ENCODE results near the gene POP5. TPM values are rescaled to one million over a fixed set of nuclear protein-coding genes. Genes with fewer than 3 reads are reported as not detected.

POP5 gene
- total RNA-seq, 1 experiment from 2014 or later: 68.5 TPM

GRCh38 chr12:120592121-120593049 is 11.2 kb upstream of the POP5 start:
- DNase-seq (ENCODE audit: low read depth): no peak
- in situ Hi-C loops (cut with HindIII; ENCODE audit: low pct_unique_long_range_greater_than_20kb, low sequenced_read_pairs): no loop called here

GRCh38 chr12:120590741-120591407 is 9.7 kb upstream of the POP5 start:
- no peak for DNase-seq (ENCODE audit: low read depth)
- in situ Hi-C loops (cut with HindIII; ENCODE audit: low pct_unique_long_range_greater_than_20kb, low sequenced_read_pairs): no loop called here

GRCh38 chr12:120588948-120589930 is 8.0 kb upstream of the POP5 start:
- in situ Hi-C loops (cut with HindIII; ENCODE audit: low pct_unique_long_range_greater_than_20kb, low sequenced_read_pairs): no loop called here
- DNase-seq (ENCODE audit: low read depth): no peak

DNA sequence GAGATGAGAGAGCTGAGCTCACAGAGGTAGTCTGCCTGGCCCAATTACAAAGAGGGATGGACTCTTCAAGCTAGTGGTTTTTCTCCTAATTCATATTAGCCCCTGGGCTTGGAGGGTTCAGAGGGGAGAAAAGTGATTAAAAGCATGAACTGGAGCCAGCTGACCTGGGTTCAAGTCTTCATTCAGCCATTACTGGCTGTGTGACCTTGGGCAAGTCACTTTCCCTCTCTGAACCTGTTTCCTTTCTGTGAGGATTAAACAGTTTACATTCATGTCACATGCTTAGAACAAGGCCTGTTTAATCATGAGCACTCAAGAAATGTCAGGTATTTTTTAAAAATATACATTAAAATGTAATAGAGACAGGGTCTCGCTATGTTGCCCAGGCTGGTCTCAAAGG is 7.2 kb upstream of the POP5 start:
- DNase-seq (ENCODE audit: low read depth): no peak
- in situ Hi-C loops (cut with HindIII; ENCODE audit: low pct_unique_long_range_greater_than_20kb, low sequenced_read_pairs): no loop called here

GRCh38 chr12:120586860-120587259 is 5.7 kb upstream of the POP5 start:
- no peak for DNase-seq (ENCODE audit: low read depth)
- in situ Hi-C loops (cut with HindIII; ENCODE audit: low pct_unique_long_range_greater_than_20kb, low sequenced_read_pairs): no loop called here

- no peak for DNase-seq (ENCODE audit: low read depth)
- in situ Hi-C loops (cut with HindIII; ENCODE audit: low pct_unique_long_range_greater_than_20kb, low sequenced_read_pairs): no loop called here
Observed at GRCh38 chr12:120586206-120586605, 5.0 kb upstream of the POP5 start.

GRCh38 chr12:120584343-120585149 is 3.3 kb upstream of the POP5 start:
- in situ Hi-C loops (cut with HindIII; ENCODE audit: low pct_unique_long_range_greater_than_20kb, low sequenced_read_pairs): no loop called here
- peak; percentile 63 for DNase-seq (ENCODE audit: low read depth)

- in situ Hi-C loops (cut with HindIII; ENCODE audit: low pct_unique_long_range_greater_than_20kb, low sequenced_read_pairs): no loop called here
- peak; percentile 60 for DNase-seq (ENCODE audit: low read depth)
Observed at GRCh38 chr12:120583478-120584030, 2.4 kb upstream of the POP5 start.

DNA sequence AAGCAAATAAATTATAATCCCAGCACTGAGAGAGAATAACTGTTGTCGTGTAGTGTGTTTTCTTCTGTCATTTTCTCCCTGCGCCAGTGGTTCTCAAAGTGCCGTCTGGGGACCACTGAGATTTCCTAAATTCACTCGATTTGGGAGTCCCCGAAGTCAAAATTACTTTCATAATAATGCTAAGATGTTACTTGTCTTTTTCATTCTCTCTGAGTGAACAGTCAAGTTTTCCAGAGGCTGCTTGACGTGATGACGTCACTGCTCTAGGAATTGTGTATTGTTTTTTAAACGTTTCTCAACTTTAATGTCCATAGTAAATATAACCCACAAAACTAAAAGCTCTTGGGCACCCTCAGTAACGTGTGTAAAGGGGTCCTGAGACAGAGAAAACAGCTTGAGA is 796 bp upstream of the POP5 start:
- DNase-seq (ENCODE audit: low read depth): no peak
- in situ Hi-C loops (cut with HindIII; ENCODE audit: low pct_unique_long_range_greater_than_20kb, low sequenced_read_pairs): no loop called here

DNA sequence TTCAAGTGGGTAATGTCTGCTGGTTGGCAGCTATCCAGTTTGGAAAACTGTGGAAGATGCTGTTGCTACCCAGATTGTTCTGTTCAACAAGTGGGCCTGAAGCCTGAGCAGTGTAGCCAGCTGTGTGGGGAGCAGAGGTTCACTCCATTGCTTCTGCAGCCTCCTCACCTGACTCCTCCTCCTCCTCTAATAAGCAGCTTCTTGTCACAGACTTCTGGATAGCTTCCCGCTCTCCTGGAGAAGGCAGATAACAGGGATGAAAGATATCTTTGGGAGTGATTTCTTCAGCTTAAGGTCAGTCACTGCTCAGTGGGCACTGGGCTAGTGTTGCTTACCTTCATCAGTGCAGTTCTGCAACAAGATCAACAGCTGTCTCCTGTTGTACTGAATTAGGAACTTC is 2.0 kb downstream of the POP5 start:
- DNase-seq (ENCODE audit: low read depth): no peak
- in situ Hi-C loops (cut with HindIII; ENCODE audit: low pct_unique_long_range_greater_than_20kb, low sequenced_read_pairs): no loop called here

GRCh38 chr12:120574106-120574505 is 7.1 kb downstream of the POP5 start:
- in situ Hi-C loops (cut with HindIII; ENCODE audit: low pct_unique_long_range_greater_than_20kb, low sequenced_read_pairs): no loop called here
- no peak for DNase-seq (ENCODE audit: low read depth)

DNA sequence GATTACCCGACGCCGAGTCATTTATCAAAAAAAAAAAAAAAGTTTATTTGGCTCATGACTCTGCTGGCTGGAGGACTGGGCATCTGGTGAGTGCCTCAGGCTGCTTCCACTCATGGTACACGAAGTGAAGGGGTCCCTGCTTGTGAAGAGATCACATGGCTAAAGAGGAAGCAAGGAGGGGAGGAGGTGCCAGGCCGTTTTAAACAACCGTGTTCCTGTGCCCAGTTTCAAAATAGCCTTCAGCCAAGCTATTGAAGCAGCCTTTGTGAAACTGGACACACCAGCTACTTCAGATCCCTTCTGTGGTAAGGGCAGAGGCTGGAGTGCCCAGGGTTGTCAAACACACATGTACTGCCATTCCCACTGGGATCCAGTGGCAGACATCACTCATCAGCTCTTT is 7.6 kb downstream of the POP5 start:
- in situ Hi-C loops (cut with HindIII; ENCODE audit: low pct_unique_long_range_greater_than_20kb, low sequenced_read_pairs): no loop called here
- DNase-seq (ENCODE audit: low read depth): no peak

- no peak for DNase-seq (ENCODE audit: low read depth)
- in situ Hi-C loops (cut with HindIII; ENCODE audit: low pct_unique_long_range_greater_than_20kb, low sequenced_read_pairs): no loop called here
Observed at GRCh38 chr12:120571299-120571698, 9.9 kb downstream of the POP5 start.

- in situ Hi-C loops (cut with HindIII; ENCODE audit: low pct_unique_long_range_greater_than_20kb, low sequenced_read_pairs): no loop called here
- DNase-seq (ENCODE audit: low read depth): no peak
Observed at GRCh38 chr12:120563495-120563894, 17.7 kb downstream of the POP5 start.

DNA sequence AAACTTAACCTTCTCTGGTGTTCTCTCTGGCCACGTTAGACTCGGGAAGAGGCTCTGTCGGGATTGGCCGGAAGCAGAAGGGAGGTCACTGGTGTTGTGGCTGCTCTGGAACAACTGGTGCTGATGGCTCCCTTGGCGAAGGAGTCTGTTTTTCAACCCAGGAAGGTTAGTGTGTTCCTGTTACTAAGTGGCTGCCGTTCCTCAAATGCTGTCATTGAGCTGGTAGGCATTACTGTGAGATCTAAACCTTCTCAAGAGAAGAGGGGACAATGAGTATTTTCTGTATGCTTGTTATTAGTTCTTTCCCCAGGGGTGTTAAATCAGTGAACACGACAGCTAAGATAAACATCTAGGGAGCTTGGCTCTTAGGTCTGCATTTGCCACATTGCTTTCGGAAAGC is 18.3 kb downstream of the POP5 start:
- no peak for DNase-seq (ENCODE audit: low read depth)
- in situ Hi-C loops (cut with HindIII; ENCODE audit: low pct_unique_long_range_greater_than_20kb, low sequenced_read_pairs): no loop called here

- DNase-seq (ENCODE audit: low read depth): no peak
- in situ Hi-C loops (cut with HindIII; ENCODE audit: low pct_unique_long_range_greater_than_20kb, low sequenced_read_pairs): no loop called here
Observed at GRCh38 chr12:120557589-120557988, 23.6 kb downstream of the POP5 start.

DNA sequence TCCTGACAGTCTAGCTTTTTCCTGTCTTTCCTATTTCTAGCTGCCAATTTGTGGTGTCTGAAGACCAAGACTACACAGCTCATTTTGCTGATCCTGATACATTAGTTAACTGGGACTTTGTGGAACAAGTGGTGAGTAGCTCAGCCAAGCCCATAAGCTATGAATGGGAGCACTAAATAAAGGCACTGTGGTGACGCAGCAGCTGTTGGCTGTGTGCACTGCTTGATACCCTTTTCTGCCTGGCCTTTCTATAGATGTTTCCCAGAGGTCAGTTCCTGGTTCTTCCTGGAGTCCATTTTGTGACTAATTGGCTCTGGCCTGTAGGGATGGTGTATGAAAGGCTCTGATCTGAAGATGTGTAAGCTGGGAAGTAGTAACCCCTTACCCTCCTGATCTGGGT is 26.5 kb downstream of the POP5 start:
- no peak for DNase-seq (ENCODE audit: low read depth)
- in situ Hi-C loops (cut with HindIII; ENCODE audit: low pct_unique_long_range_greater_than_20kb, low sequenced_read_pairs): no loop called here

- in situ Hi-C loops (cut with HindIII; ENCODE audit: low pct_unique_long_range_greater_than_20kb, low sequenced_read_pairs): no loop called here
- DNase-seq (ENCODE audit: low read depth): no peak
Observed at GRCh38 chr12:120546050-120546386, 35.2 kb downstream of the POP5 start.
